K562 (cell line): ENCODE measurements around the gene CFL1. TPM values are rescaled to one million over a fixed set of nuclear protein-coding genes. Genes with fewer than 3 reads are reported as not detected.
A peak's percentile ranks its signal among the peaks of the same experiment; 100 is the strongest.

ENCODE experiments used
- CBX8 ChIP-seq: fragments of 200-600 bp; sonication (generic); IDR thresholded peaks from 2 replicates; pipeline ENCODE4 v1.6.1; 2012; ENCODE audit warnings: borderline replicate concordance, mixed run types, low read depth, mild to moderate bottlenecking, moderate library complexity, mixed read lengths, low read length, control low read depth, inconsistent platforms; ENCODE audit not compliant: poor library complexity, severe bottlenecking; ENCODE audit errors: extremely low read depth
- HDAC3 ChIP-seq: fragments of 450-650 bp; IDR thresholded peaks from 2 replicates; pipeline ENCODE4 v1.6.1; 2018; ENCODE audit warnings: borderline replicate concordance, mild to moderate bottlenecking, moderate library complexity; ENCODE audit not compliant: partially characterized antibody
- HEY1 ChIP-seq: fragments of 250-450 bp; sonication (Bioruptor Pico); IDR thresholded peaks from 2 replicates; pipeline ENCODE4 v1.5.0; 2020; ENCODE audit warnings: mild to moderate bottlenecking, moderate library complexity, borderline replicate concordance
- JUND ChIP-seq, 2 experiments: IDR thresholded peaks; 2 replicates in 1 of 2; 3 replicates in 1 of 2; pipeline ENCODE4 v1.6.1; 2011; ENCODE audit warnings: borderline replicate concordance in 2 of 2, low read depth in 2 of 2, low read length in 2 of 2, improper control_type of control experiment in 1 of 2, missing biosample characterization in 1 of 2, missing genetic modification characterization in 1 of 2, missing genetic modification reagents in 1 of 2
- KHSRP ChIP-seq: fragments of 450-650 bp; IDR thresholded peaks from 2 replicates; pipeline ENCODE4 v1.6.1; 2017
- MYNN ChIP-seq, 2 experiments: sonication (generic); formaldehyde crosslinking in 1 of 2; IDR thresholded peaks; 2 replicates each; pipeline versions ENCODE4 v1.5.0 to v1.6.1; 2016 to 2020; ENCODE audit warnings: antibody characterized with exemption in 1 of 2, missing genetic modification reagents in 1 of 2
- OTX1 ChIP-seq: fragments of 450-650 bp; formaldehyde crosslinking; IDR thresholded peaks from 2 replicates; pipeline ENCODE4 v1.4.0; 2022; ENCODE audit warnings: mild to moderate bottlenecking
- RBFOX2 ChIP-seq: fragments of 200-400 bp; formaldehyde crosslinking; IDR thresholded peaks from 2 replicates; pipeline ENCODE4 v1.6.1; 2017; ENCODE audit warnings: low read depth, mild to moderate bottlenecking, low read length, moderate library complexity
- polyA plus RNA-seq, 8 experiments: library from polyadenylated mRNA; depleted of rRNA in 4 of 8; stranded (reverse) in 5 of 8; unstranded in 3 of 8; fragments of >200 nt; fragmentation: Nextera tagmentation in 2 of 8; fragmentation: Illumina TruSeq in 1 of 8; extraction: Ambion mirVana in 2 of 8; extraction: Trizol in 1 of 8; gene quantifications; 2 replicates each; pipeline versions ENCODE4 v1.2.1 to v1.2.3, GENCODE V29; 2011 to 2014; ENCODE audit warnings: inconsistent platforms in 1 of 8, missing spikeins in 1 of 8
- total RNA-seq, 7 experiments: library from RNA; depleted of rRNA in 6 of 7; stranded (reverse); fragments of >200 nt in 6 of 7; fragmentation: Illumina TruSeq in 2 of 7; extraction: Trizol in 2 of 7; gene quantifications; 2 replicates each; pipeline versions ENCODE4 v1.2.1 to v1.2.3, GENCODE V29; 2011 to 2021; ENCODE audit warnings: low replicate concordance in 1 of 7
- TF ChIP-seq, protein P1 (sequence below): sonication (generic); formaldehyde crosslinking; IDR thresholded peaks from 2 replicates; pipeline ENCODE4 v1.8.1; 2023; ENCODE audit warnings: mild to moderate bottlenecking, missing genetic modification reagents
- TF ChIP-seq, protein P2 (sequence below): fragments of 200-800 bp; sonication (Bioruptor generic); IDR thresholded peaks from 2 replicates; pipeline ENCODE4 v1.6.1; 2017; ENCODE audit warnings: missing genetic modification characterization, missing compliant biosample characterization
- TF ChIP-seq, protein P3 (sequence below): fragments of 450-650 bp; formaldehyde crosslinking; IDR thresholded peaks from 2 replicates; pipeline ENCODE4 v1.4.0; 2022; ENCODE audit warnings: mild to moderate bottlenecking, moderate library complexity
- TF ChIP-seq, protein P4 (sequence below), 2 experiments: fragments of 200-800 bp in 1 of 2; sonication (Bioruptor generic) in 1 of 2; sonication (generic) in 1 of 2; formaldehyde crosslinking in 1 of 2; IDR thresholded peaks in 1 of 2; conservative IDR thresholded peaks in 1 of 2; 2 replicates each; pipeline versions ENCODE4 v1.5.0 to v1.6.1; 2016 to 2020; ENCODE audit warnings: missing compliant biosample characterization in 1 of 2, missing genetic modification characterization in 1 of 2, missing genetic modification reagents in 1 of 2
- TF ChIP-seq, protein P5 (sequence below): fragments of 200-800 bp; sonication (Bioruptor generic); IDR thresholded peaks from 2 replicates; pipeline ENCODE4 v1.6.1; 2016; ENCODE audit warnings: missing genetic modification characterization, missing compliant biosample characterization

CFL1 gene
- total and polyA plus RNA-seq, 9 of the 15 experiments (the other 6 are each of a cell fraction or from before 2014, with no cell fraction given): 105 to 1,101 (median 859) TPM

DNA sequence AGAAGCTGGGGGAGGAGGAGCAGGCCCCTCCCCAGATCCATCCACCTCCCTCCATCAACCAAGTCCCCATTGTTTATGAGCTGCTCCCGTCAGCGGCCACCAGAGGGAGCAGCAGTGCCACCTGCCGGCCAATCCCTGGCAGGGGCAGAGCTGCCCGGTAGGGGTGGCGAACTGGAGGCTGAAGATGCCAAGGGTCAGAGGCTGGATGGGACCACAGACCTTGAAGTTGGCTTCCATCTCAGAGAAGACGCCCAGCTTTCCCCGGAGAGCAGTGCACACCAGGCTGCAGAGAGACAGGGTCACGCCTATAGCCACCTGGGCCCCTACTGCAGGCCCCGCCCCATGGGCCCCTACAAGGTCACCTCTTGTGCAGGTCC is 26.7 kb upstream of the CFL1 start (continued):
- TF ChIP-seq, protein P1, sequence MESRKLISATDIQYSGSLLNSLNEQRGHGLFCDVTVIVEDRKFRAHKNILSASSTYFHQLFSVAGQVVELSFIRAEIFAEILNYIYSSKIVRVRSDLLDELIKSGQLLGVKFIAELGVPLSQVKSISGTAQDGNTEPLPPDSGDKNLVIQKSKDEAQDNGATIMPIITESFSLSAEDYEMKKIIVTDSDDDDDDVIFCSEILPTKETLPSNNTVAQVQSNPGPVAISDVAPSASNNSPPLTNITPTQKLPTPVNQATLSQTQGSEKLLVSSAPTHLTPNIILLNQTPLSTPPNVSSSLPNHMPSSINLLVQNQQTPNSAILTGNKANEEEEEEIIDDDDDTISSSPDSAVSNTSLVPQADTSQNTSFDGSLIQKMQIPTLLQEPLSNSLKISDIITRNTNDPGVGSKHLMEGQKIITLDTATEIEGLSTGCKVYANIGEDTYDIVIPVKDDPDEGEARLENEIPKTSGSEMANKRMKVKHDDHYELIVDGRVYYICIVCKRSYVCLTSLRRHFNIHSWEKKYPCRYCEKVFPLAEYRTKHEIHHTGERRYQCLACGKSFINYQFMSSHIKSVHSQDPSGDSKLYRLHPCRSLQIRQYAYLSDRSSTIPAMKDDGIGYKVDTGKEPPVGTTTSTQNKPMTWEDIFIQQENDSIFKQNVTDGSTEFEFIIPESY: 0 out of 2 replicates have a peak, but pooled peaks have one; percentile 35
- TF ChIP-seq OTX1 (CRISPR knock-in tag): no peak
- TF ChIP-seq KHSRP: no peak
- TF ChIP-seq RBFOX2: peak; percentile 63
- TF ChIP-seq MYNN (IDR thresholded peaks at IDR 0.05): peak; percentile 90
- no peak for TF ChIP-seq MYNN (CRISPR knock-in tag; IDR thresholded peaks at IDR 0.05)
- TF ChIP-seq, protein P2, sequence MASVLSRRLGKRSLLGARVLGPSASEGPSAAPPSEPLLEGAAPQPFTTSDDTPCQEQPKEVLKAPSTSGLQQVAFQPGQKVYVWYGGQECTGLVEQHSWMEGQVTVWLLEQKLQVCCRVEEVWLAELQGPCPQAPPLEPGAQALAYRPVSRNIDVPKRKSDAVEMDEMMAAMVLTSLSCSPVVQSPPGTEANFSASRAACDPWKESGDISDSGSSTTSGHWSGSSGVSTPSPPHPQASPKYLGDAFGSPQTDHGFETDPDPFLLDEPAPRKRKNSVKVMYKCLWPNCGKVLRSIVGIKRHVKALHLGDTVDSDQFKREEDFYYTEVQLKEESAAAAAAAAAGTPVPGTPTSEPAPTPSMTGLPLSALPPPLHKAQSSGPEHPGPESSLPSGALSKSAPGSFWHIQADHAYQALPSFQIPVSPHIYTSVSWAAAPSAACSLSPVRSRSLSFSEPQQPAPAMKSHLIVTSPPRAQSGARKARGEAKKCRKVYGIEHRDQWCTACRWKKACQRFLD (CRISPR knock-in tag): no peak
- TF ChIP-seq HEY1 (CRISPR knock-in tag): no peak
- TF ChIP-seq, protein P3, sequence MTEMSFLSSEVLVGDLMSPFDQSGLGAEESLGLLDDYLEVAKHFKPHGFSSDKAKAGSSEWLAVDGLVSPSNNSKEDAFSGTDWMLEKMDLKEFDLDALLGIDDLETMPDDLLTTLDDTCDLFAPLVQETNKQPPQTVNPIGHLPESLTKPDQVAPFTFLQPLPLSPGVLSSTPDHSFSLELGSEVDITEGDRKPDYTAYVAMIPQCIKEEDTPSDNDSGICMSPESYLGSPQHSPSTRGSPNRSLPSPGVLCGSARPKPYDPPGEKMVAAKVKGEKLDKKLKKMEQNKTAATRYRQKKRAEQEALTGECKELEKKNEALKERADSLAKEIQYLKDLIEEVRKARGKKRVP (CRISPR knock-in tag): no peak
- TF ChIP-seq HDAC3: no peak
- TF ChIP-seq, protein P4, sequence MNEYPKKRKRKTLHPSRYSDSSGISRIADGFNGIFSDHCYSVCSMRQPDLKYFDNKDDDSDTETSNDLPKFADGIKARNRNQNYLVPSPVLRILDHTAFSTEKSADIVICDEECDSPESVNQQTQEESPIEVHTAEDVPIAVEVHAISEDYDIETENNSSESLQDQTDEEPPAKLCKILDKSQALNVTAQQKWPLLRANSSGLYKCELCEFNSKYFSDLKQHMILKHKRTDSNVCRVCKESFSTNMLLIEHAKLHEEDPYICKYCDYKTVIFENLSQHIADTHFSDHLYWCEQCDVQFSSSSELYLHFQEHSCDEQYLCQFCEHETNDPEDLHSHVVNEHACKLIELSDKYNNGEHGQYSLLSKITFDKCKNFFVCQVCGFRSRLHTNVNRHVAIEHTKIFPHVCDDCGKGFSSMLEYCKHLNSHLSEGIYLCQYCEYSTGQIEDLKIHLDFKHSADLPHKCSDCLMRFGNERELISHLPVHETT (CRISPR knock-in tag; conservative IDR thresholded peaks at IDR 0.05 in 1 of 2, IDR thresholded peaks at IDR 0.05 in 1 of 2): 0 out of 4 replicates have a peak, but pooled peaks of 1 of the 2 experiments have one; percentile 43
- TF ChIP-seq JUND (IDR thresholded peaks at IDR 0.05; ENCODE audit: borderline replicate concordance, low read depth, low read length): peak; percentile 47; the same call in 1 of the 2 replicates
- TF ChIP-seq JUND (tag; IDR thresholded peaks at IDR 0.05; ENCODE audit: borderline replicate concordance, low read depth, low read length): no peak
- TF ChIP-seq, protein P5, sequence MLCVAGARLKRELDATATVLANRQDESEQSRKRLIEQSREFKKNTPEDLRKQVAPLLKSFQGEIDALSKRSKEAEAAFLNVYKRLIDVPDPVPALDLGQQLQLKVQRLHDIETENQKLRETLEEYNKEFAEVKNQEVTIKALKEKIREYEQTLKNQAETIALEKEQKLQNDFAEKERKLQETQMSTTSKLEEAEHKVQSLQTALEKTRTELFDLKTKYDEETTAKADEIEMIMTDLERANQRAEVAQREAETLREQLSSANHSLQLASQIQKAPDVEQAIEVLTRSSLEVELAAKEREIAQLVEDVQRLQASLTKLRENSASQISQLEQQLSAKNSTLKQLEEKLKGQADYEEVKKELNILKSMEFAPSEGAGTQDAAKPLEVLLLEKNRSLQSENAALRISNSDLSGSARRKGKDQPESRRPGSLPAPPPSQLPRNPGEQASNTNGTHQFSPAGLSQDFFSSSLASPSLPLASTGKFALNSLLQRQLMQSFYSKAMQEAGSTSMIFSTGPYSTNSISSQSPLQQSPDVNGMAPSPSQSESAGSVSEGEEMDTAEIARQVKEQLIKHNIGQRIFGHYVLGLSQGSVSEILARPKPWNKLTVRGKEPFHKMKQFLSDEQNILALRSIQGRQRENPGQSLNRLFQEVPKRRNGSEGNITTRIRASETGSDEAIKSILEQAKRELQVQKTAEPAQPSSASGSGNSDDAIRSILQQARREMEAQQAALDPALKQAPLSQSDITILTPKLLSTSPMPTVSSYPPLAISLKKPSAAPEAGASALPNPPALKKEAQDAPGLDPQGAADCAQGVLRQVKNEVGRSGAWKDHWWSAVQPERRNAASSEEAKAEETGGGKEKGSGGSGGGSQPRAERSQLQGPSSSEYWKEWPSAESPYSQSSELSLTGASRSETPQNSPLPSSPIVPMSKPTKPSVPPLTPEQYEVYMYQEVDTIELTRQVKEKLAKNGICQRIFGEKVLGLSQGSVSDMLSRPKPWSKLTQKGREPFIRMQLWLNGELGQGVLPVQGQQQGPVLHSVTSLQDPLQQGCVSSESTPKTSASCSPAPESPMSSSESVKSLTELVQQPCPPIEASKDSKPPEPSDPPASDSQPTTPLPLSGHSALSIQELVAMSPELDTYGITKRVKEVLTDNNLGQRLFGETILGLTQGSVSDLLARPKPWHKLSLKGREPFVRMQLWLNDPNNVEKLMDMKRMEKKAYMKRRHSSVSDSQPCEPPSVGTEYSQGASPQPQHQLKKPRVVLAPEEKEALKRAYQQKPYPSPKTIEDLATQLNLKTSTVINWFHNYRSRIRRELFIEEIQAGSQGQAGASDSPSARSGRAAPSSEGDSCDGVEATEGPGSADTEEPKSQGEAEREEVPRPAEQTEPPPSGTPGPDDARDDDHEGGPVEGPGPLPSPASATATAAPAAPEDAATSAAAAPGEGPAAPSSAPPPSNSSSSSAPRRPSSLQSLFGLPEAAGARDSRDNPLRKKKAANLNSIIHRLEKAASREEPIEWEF (CRISPR knock-in tag): no peak
- TF ChIP-seq CBX8: no peak
